ENCODE measurements around the gene GNG12.

DNA sequence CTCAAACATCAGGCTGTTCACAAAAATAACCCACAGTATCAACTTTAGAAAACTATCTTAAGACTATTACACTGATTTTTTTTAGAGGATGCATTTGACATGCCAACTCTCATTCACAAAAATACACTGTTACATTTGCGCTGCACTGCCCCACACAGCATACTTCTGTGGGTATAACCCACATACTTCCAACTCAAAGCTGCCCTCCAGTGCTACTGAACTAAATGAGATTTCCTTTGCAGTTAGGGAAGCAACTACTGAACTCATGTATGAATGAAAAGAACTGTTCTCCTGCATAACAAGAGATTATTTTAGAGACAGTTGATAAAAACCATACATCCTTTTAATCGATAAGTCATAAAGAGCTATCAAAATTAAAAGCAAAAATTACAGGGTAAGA lies 174.0 kb downstream of the GNG12 start:
- TF ChIP-seq CTCF (conservative IDR thresholded peaks at IDR 0.05 in 1 of 2, IDR thresholded peaks at IDR 0.05 in 1 of 2; ENCODE audit: extremely low read depth in 1 of 2, insufficient read depth in 1 of 2, low read depth in 1 of 2, low read length in 2 of 2) (no peak), EZH2 (IDR thresholded peaks at IDR 0.05; ENCODE audit: borderline replicate concordance, low read length) (no peak)
